GM19467 (cell line): ENCODE results near the gene USP3.
"Not testable (repeated sequence)": the region's sequence is repeated elsewhere in the genome, so short reads cannot be mapped to it uniquely, and the experiment has no call there.

Experiments used
- ATAC-seq: cut with Tn5 transposase; IDR thresholded peaks from one replicate; pipeline ENCODE4 v1.9.1; 2021; ENCODE audit warnings: mild to moderate bottlenecking, moderate library complexity; ENCODE audit not compliant: unreplicated experiment

The USP3 gene

GRCh38 chr15:63604281-63604680 is 99.9 kb downstream of the USP3 start:
- ATAC-seq: no peak

DNA sequence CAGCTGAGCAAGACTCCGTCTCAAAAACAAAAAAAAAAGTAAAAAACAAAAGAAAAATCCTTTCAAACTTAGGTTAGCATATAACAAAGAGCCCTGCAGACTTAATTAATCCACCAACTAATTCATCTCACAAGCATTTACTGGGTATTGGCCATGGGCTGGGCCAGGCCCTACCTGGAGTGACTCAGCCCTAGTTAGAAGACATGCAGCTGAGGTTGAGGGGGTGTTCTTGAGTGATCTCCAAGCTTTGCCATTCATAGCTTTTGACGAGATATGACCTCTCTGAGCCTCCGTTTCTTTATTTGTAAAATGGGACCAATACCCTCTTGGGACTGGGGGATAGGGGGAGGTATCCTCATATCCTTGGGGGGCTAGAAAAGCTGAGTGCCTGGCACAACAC is 100.6 kb downstream of the USP3 start:
- no peak for ATAC-seq

GRCh38 chr15:63605816-63606215 is 101.4 kb downstream of the USP3 start:
- ATAC-seq: no peak

- no peak for ATAC-seq
Measured at GRCh38 chr15:63606308-63606707, 101.9 kb downstream of the USP3 start.

- ATAC-seq: no peak
Measured at GRCh38 chr15:63608989-63609388, 104.6 kb downstream of the USP3 start.

- no peak for ATAC-seq
Measured at GRCh38 chr15:63609448-63609847, 105.1 kb downstream of the USP3 start.

DNA sequence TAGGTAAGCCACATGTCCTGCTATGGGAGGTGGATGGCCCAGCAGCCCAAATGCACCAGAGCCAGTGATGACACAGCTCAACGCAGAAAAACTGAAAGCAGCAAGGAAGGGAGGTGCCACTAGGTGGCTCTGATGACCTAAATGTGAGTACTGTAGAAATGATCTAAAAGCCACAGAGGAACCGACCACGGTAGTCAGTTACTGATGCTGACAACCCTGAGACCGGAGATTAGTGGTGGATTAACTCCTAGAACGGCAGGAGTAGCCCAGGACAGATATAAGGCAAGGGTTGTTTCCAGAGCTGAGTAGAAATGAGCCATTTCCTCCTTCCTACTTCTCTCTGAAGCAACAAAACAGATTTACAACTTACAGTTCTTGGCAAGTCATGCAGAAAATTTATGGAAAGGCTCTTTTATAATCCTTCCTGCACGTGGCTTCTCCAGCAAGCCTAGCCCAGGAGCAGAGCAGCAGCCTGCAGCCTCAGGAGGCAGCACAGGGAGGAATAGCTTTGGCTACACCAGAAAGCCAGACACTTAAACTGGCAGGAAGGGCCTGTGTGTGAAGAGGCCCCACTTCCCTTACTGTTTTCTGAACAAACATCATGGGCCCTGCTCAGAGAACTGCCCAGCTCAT is 105.9 kb downstream of the USP3 start:
- peak; percentile 58 for ATAC-seq

DNA sequence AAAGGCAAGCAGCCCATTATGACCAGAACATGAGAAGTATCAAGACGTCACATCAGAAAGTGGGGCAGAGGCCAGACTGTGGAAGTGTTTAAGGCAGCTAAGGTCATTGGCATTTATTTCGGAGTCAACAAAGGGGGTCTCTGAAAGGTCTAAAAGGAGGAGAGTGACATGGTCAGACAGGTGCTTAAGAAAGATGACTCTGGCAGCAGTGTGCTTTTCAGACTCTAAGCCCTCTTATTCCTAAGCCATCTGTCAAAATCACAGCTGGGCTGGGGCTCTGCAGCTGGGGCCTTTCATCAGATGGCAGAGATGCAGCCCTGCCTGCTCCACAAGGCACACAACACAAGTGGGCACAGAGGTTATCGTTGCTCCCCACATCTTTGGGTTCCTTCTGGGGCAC is 106.8 kb downstream of the USP3 start:
- no peak for ATAC-seq

DNA sequence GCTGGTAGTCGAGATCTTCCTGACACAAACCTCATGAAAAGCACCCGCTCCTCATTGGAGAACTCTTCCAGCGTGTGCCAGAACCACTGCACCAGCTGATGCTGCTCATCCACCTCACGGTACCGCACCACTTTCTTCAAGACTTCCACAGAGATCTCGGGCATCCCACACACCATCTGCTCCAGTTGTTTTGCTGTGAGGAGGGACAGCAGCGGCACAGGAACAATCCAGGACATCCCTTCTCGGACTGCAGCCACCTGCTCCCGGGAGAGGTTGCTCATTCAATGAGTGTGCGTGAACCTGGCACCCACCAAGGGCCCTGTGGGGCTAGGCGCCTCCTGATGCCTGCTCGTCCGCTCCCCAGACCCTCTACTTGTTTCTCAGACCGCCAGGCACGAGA is 107.9 kb downstream of the USP3 start:
- no peak for ATAC-seq

- no peak for ATAC-seq
Measured at GRCh38 chr15:63615935-63616334, 111.5 kb downstream of the USP3 start.

DNA sequence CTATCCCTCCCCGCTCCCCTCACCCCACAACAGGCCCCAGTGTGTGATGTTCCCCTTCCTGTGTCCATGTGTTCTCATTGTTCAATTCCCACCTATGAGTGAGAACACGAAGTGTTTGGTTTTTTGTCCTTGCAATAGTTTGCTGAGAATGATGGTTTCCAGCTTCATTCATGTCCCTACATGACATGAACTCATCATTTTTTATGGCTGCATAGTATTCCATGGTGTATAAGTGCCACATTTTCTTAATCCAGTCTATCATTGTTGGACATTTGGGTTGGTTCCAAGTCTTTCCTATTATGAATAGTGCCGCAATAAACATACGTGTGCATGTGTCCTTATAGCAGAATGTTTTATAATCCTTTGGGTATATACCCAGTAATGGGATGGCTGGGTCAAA is 112.8 kb downstream of the USP3 start:
- not testable (repeated sequence) for ATAC-seq

- not testable (repeated sequence) for ATAC-seq
Measured at GRCh38 chr15:63617627-63618026, 113.2 kb downstream of the USP3 start.

- ATAC-seq: not testable (repeated sequence)
Measured at GRCh38 chr15:63620760-63621159, 116.4 kb downstream of the USP3 start.

GRCh38 chr15:63623232-63623969 is 119.0 kb downstream of the USP3 start:
- no peak for ATAC-seq

- no peak for ATAC-seq
Measured at GRCh38 chr15:63626955-63627354, 122.6 kb downstream of the USP3 start.

GRCh38 chr15:63628123-63628822 is 123.9 kb downstream of the USP3 start:
- ATAC-seq: no peak

- ATAC-seq: no peak
Measured at GRCh38 chr15:63630036-63630751, 125.8 kb downstream of the USP3 start.

GRCh38 chr15:63633312-63633711 is 128.9 kb downstream of the USP3 start:
- ATAC-seq: no peak

DNA sequence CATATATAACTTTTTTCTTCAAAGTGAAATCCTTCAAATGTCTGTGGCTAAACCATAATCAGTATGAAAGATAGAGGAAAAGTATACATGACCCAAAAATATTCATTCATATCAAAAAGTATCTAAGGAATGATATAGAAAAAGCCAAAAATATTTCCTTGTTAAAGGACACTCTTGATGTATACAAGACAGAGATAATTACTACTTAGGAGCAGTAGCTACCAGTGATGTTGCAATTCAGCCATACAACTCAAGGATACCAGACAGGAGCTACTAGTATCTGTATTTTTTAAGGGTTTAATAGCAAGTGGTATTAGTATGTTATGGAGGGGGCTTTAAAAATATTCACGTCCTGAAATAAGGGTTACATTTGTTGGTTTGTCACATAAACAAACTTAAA is 129.8 kb downstream of the USP3 start:
- no peak for ATAC-seq

DNA sequence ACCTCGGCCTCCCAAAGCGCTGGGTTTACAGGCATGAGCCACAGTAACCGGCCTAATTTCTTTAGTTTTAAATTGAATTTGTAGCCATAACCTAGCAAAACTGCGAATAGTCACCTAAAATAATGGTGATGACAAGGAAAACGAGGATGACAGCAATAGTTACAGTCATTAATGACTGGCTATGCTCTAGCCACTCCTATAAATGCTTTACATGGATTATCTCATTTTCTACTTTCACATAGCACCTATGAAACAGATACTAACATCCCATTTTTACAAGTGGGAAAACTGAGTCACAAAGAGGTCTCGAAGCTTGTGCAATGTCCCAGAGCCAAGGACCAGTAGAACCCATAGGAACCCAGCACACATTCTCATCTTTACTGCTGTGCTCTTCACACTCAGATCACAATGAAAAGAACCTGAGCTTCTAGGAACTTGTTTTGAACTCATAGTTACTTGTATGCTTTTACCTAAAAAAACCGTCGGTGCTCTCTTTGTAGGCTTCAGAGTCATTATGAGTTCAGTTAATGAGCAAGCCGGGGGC is 132.2 kb downstream of the USP3 start:
- no peak for ATAC-seq

DNA sequence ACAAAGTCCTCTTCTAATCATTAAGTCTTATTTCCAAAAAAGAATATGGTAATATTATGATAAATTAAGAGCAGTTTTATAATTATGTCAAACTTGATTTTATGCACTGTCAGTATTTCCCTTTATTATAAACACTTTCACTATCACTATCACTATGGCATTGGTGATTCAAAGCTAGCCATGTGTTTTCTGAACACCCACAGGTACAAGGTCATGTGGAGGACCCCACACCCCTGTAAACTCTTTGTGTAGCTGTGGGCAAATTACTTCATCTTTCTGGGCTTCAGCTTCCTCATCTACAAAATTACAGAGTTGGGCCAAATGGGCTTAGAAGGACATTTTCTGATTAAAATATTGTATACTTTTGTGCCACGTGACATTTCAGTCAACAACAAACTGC is 134.4 kb downstream of the USP3 start:
- ATAC-seq: no peak
